Forelimb muscle (tissue), 1 donor: Measurements from ENCODE around the gene LRP1B. TPM values are rescaled to one million over a fixed set of nuclear protein-coding genes. Genes with fewer than 3 reads are reported as not detected.
A peak's percentile ranks its signal among the peaks of the same experiment; 100 is the strongest.
"Not testable (repeated sequence)": the region's sequence is repeated elsewhere in the genome, so short reads cannot be mapped to it uniquely, and the experiment has no call there.

Experiments
- DNase-seq: peaks from one replicate; pipeline ENCODE4 v3.0.0-alpha.2; 2013; ENCODE audit warnings: low read depth
- polyA plus RNA-seq: library from polyadenylated mRNA; unstranded; fragments of 120-200 nt; gene quantifications from one replicate; pipeline ENCODE4 v1.2.1, GENCODE V29; 2013; ENCODE audit not compliant: insufficient read length

Gene LRP1B
- polyA plus RNA-seq, 1 donor, result 2.2 TPM

- no peak for DNase-seq
Measured at GRCh38 chr2:140457483-140457882, 1673.3 kb downstream of the LRP1B start.

GRCh38 chr2:140455315-140455714 is 1675.5 kb downstream of the LRP1B start:
- no peak for DNase-seq

DNA sequence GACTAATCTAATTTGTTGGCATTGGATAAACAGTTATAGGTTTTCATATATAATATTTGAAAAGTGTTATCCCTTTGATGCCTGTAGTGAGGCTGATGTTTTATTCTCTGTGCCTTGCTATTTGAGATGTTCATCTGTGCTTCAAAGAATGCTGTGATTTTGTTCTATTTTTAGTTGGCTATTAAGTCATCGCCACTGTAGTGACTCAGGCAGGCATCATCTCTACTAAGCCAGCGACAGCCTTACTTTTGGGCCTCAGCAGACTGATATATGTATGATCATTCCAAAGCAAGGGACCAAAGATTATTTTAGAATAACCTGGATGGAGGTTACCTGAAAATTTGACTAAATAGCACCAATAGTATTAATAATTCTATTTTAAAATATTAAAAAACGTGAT is 1676.1 kb downstream of the LRP1B start:
- no peak for DNase-seq

- DNase-seq, result no peak
Measured at GRCh38 chr2:140451324-140451723, 1679.5 kb downstream of the LRP1B start.

DNA sequence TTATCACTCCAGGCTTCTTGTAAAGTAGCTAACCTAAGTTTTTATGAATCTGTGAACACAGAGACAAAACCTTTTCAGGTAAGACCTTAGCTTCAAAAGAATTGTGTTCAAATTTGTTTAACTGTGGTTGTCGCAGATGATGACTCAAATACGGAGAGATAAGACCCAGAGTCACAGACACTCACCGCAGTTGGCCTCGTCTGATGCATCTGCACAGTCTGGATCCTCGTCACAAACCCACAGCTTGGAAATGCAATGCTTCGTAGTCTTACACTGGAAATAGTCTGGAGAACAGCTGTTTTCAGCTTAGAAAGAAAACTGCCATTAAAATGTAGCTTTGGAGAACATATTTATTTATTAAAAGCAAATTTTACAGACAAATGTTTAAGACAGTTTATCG is 1688.5 kb downstream of the LRP1B start:
- DNase-seq, result peak; percentile 13

DNA sequence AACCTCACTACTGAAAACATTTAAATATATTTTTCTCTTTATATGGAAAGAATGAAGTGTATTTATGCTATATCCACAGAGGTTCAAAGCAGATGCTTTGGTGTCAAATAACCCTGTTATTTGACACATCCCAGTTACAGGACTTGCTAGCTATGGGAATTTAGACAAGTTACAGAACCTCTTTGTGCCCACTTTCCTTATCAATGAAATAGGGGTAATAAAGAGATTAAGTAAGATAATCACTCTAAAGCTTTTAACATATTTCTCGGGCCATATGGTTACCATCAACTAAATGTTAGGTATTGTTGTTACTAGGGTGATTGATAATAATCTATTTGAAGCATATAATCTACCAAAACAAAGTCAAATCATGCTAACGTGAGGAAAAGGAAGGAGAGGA is 1690.0 kb downstream of the LRP1B start:
- no peak for DNase-seq

GRCh38 chr2:140436936-140437335 is 1693.9 kb downstream of the LRP1B start:
- no peak for DNase-seq

DNA sequence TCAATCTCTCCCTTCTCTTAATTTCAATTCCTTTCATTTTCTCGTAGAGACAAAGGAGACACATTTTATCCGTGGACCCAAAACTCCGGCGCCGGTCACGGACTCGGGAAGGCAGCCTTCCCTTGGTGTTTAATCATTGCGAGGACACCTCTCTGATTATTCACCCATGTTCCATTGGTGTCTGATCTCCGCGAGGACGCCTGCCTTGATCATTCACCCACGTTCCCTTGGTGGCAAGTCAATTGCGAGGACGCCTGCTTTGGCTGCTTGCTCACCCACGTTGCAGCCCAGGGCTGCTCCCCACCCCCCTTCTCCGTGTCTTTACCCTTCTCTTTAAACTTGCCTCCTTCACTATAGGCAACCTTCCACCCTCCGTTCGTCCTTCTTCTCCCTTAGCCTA is 1703.8 kb downstream of the LRP1B start:
- DNase-seq, result not testable (repeated sequence)

DNA sequence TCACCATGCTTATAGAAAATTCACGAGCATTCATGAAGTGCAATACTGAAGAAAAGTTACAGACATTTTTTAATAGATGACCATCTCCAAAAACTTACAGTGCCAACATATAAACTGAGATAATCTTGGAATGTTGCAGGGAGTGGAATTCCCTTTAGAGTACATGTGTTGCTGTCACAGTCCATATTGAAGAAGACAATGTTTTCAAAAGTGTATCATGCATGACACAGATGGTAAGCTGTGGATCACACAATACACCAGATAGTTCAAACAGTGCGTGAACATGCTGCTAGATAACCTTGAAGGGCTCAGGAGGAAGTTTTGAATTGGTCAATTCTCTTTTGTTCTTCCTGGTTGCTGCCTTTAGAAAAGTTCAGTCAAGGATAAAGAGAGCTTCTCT is 1706.3 kb downstream of the LRP1B start:
- no peak for DNase-seq

DNA sequence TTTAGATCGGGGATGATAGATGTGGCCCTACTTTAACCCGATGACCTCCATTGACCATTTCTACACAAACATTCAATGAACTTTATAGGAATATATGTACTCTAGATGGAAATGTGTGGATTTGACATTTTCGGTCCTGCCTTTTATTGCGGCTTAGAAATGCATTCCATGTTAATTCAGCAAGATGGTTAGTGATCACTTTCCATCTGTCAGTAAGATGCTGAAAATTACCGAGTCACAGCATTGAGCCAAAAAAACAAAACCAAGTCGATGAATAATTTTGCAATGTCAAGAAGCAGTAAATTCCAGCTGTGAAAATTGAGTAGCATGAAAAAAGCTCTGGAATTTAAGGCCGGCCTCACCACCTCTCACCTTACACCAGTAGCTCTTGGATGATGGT is 1708.1 kb downstream of the LRP1B start:
- no peak for DNase-seq

DNA sequence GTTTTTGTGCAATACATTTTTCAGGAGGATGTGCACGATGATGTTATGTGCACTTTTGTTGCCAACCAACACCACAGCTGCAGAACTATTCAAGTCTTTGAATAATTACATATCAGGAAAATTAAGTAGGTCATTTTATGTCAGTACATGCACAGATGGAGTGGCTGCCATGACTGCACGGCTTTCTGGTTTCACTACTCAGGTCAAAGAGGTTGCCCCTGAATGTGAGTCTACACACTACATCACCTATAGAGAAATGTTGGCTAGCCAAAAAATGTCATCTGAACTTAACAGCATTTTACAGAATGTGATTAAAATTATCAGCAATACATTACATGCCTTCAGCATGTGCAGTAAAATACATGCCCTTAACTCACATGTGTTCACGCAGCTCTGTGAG is 1713.3 kb downstream of the LRP1B start:
- no peak for DNase-seq

DNA sequence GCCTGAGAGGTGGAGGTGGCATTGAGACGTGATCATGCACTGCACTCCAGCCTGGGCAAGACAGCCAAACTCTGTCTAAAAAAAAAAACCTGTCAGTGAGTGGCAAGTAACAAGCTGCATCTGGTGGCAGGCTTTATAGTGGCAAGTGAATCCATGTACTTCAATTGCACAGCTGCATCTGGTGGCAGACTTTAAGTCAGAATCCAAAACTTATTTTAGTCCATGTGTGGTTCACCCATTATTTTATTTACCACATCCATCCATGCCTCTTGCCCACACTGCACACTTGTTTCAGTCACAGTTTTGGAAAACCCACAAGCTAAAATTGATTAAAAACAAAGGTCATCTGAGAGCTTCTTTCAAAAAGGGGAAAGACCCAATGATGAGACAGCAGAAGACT is 1714.2 kb downstream of the LRP1B start:
- no peak for DNase-seq

DNA sequence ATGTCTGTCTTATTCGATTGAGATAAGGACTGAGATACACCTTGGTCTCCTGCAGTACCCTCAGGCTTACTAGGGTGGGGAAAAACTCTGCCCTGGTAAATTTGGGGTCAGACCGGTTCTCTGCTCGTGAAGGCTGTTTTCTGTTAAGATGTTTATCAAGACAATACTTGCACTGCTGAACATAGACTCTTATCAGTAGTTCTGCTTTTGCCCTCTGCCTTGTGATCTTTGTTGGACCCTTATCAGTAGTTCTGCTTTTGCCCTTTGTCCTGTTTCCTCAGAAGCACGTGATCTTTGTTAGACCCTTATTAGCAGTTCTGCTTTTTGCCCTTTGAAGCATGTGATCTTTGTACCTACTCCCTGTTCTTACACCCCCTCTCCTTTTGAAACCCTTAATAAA is 1715.8 kb downstream of the LRP1B start:
- not testable (repeated sequence) for DNase-seq

DNA sequence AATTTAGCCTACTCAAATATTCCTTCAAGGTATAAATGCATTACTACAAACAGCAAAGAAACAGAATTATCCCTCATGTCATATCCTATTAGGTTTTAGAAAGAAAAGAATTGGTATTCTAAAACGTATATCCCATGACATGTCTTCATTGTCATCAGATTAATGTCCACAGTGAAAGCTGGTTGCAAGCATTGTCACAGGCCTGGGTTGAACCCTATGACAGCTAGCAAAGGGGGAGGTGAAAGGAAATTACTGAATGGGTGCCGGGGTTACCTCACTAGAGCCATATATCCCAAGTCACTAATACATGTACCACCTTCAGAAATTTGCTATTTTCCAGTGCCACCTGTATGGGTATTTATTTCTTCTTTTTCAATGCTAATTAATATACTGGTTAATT is 1720.1 kb downstream of the LRP1B start:
- DNase-seq, result no peak

GRCh38 chr2:140401056-140401455 is 1729.8 kb downstream of the LRP1B start:
- no peak for DNase-seq

DNA sequence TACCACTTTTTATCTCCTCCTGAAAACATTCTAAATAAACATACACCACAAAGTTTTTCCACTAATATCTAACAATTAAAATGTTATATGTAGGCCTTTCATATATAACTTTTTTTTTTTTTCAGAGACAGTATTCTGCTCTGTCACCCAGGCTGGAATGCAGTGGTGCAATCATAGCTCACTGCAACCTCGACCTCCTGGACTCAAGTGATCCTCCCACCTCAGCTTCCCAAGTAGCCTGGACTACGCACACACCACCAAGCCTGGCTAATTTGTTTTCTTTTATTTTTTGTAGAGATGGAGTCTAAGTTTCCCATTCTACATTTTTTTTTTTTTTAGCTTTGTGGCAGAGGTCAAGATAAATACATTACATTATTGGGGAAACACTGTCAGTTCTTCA is 1738.0 kb downstream of the LRP1B start:
- no peak for DNase-seq

- no peak for DNase-seq
Measured at GRCh38 chr2:140384946-140385345, 1745.9 kb downstream of the LRP1B start.

- DNase-seq, result no peak
Measured at GRCh38 chr2:140383781-140384180, 1747.0 kb downstream of the LRP1B start.

DNA sequence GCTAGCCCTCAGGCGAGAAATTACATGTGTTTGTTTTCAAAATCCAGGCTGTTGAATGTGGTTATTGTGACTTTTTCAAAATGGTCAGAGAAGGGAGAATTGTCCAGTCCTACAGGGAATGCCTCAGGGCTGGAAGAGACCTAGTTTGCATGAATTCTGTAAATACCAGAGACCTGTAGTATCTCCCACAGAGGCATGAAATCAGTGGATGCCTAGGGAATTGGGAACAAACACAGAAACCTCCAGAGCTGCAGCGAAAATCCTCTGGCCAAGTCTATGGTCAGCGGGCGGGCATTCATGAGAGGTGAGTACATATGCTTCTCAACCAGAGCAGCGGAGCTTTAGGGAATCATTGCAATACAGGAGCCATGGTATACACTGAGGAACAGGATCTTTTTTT is 1754.1 kb downstream of the LRP1B start:
- DNase-seq, result no peak

DNA sequence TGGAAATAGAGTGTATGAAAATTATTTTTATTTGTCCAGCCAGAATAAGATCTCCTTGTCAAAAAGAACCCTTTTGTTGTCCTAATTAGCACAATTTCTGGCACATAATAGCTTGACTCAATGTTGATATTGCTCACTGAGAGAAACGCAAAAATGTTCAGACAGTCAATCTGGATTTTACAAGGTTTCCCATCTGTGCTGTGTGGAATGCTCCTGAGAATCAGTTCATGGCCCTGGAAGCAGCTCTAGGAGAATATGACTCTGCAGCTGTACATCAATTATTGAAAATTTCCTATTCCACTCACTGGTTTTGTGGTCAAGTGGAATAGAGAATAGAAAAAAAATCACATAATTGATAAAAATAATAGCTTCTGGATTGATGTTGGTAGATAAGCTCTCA is 1767.7 kb downstream of the LRP1B start:
- no peak for DNase-seq

DNA sequence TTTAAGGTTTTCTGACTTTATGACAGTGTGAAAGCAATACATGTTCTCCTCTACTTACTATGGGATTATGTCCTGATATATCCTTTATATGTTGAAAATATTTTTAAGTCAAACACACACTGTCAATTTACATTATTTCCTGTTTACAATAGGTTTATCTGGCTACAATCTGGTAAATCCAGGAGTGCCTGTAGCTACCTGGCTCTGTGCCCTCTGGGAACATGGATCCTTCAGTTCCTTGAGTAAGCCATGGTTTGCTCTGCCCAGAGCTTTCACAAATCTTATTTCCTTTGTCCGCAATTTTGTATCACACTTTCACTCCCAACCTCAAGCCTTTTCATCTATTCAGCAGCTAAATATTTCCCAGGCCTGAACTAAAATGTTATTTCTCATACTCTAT is 1768.5 kb downstream of the LRP1B start:
- DNase-seq, result no peak

GRCh38 chr2:140359056-140359771 is 1771.6 kb downstream of the LRP1B start:
- DNase-seq, result no peak

DNA sequence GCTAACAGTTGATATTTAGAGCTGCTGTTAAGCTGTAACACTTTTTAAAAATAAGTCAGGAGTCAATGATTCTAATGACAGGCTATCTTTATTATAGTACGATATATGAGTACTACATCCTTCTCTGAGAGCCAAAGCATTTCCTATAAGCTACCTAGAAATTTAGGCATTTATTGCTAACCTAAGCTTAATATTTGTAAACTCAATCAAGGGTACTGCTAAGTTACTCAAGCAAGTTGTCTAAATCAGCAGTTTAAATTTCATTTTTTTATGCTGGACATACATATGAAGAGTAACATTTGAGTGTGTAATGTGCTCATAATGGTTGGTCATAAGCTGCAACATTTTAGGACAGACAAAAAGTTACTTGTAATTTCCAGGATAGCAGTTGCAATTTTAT is 1774.1 kb downstream of the LRP1B start:
- DNase-seq, result no peak

GRCh38 chr2:140355511-140356090 is 1775.2 kb downstream of the LRP1B start:
- no peak for DNase-seq
